ENCODE measurements around the gene SNX9.

Gene SNX9

DNA sequence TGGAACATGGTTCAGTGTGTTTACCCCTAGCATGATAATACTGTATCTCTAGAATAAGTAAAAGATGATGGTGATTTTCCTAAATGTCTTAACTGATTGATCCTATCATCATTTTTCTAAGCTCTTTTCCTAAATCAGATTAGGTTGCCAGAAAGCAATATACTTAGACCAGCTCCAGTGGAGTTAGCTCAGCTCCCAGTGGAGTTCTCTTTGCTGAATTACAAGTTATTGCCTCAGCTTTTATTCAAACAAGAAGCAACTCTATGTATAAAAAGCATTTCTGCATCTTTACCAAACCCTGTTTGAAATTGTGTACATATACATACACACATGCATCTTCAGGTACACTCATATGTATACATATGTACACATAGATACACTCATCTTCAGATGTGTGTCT lies 44.9 kb downstream of the SNX9 start:
- TF ChIP-seq, protein P1, sequence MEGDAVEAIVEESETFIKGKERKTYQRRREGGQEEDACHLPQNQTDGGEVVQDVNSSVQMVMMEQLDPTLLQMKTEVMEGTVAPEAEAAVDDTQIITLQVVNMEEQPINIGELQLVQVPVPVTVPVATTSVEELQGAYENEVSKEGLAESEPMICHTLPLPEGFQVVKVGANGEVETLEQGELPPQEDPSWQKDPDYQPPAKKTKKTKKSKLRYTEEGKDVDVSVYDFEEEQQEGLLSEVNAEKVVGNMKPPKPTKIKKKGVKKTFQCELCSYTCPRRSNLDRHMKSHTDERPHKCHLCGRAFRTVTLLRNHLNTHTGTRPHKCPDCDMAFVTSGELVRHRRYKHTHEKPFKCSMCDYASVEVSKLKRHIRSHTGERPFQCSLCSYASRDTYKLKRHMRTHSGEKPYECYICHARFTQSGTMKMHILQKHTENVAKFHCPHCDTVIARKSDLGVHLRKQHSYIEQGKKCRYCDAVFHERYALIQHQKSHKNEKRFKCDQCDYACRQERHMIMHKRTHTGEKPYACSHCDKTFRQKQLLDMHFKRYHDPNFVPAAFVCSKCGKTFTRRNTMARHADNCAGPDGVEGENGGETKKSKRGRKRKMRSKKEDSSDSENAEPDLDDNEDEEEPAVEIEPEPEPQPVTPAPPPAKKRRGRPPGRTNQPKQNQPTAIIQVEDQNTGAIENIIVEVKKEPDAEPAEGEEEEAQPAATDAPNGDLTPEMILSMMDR (IDR thresholded peaks at IDR 0.05; ENCODE audit: low read length, missing control alignments): no peak
- no peak for DNase-seq (ENCODE audit: low read depth)
- no peak overlapping the region for H3K4me3 ChIP-seq (replicated peaks; ENCODE audit: low read depth, low read length)

DNA sequence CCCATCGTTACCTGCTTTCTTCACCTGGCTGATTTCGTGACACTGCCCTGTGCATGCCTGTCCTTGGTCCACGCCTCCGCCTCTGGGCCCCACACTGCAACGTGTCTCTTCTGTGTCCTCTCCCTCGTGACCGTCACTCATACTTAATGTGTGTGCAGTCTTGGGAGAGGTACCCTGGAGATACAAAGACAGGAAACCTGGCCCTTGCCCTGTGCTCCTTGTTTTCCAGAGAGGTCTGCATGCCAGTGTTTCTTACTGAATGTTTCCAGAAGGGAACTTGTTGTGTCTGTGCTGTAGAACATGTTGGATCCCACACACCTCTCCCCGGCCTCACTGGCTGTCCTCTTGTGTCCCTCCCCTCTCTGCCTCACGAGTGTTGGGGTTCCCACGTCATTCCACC lies 45.8 kb downstream of the SNX9 start:
- TF ChIP-seq, protein P1 (IDR thresholded peaks at IDR 0.05; ENCODE audit: low read length, missing control alignments): no peak
- no peak overlapping the region for H3K4me3 ChIP-seq (replicated peaks; ENCODE audit: low read depth, low read length)
- DNase-seq (ENCODE audit: low read depth): no peak

DNA sequence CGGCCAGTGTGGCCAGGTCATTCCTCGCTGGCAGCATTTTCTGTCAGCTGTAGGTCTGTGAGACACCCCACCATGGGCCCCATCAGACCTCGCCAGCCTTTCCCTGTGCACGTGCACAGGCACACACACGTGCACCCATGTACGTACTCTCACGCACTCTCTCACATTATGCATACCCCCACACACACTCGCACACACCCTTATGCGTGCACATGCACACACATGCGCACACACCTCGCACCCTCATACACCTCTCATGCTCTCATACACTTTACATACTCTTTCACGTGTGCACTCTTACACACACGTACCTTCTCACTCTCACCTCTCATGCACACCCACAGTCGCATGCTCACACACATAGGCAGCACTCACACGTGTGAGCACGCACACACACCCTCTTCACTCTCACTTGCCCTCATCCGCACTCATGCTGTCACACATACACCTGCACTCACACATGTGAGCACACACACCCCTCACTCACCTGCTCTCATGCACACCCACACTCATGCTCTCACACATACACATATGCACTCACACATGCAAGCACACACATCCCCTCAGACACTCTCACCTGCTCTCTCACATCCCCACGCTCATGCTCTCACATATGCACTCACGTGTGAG lies 46.7 kb downstream of the SNX9 start:
- TF ChIP-seq, protein P1 (IDR thresholded peaks at IDR 0.05; ENCODE audit: low read length, missing control alignments): no peak
- DNase-seq (ENCODE audit: low read depth): no peak
- no peak overlapping the region for H3K4me3 ChIP-seq (replicated peaks; ENCODE audit: low read depth, low read length)

DNA sequence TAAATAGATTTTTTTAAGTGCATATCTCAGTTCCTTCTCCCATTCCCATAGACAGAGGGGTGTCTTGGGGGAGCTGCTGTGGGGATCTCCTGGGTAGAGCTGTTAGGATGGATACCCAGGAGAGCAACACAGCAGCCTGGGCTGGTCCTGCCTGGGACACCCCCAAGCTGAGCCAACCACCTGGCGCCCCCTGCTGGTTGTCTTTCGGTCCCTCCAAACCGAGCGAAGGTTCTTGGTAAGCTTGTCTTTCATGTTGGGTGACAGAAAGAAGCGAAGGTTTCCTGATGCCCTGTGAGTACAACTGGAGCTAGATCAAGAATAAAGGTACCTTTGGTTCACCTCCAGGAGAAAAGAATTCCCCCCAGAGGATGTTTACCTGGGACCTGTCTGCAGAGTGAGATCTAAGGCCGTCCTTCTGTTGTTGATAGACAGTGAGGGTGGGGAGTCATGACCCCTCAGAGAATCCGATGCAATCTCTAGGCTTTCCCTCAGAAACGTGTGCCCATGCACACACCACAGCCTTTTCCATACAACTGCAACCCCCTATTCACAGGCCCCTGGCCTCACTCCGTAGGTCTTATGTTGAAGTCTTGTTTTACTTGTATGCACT lies 50.8 kb downstream of the SNX9 start:
- DNase-seq (ENCODE audit: low read depth): peak; percentile 77
- TF ChIP-seq, protein P1 (IDR thresholded peaks at IDR 0.05; ENCODE audit: low read length, missing control alignments): peak; percentile 83
- no peak overlapping the region for H3K4me3 ChIP-seq (replicated peaks; ENCODE audit: low read depth, low read length)

DNA sequence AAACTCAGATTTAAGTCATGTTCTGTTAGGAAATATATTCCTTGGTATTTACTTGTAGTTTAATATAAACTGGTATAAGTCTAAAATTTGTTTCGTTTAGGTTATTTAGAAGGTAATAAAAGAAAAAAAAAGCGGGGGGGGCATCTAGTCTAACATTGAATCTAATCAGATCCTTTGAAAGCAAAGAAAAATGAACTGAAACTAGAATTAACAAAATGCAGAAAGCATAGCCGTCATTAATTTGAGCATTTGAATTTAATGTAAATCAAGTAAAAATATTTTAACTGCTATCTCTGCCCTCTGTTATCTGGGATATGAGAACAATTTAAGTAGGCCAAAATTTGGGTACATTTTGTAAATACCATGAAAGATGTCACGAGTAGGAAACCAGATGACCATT lies 54.1 kb downstream of the SNX9 start:
- TF ChIP-seq, protein P1 (IDR thresholded peaks at IDR 0.05; ENCODE audit: low read length, missing control alignments): no peak
- no peak overlapping the region for H3K4me3 ChIP-seq (replicated peaks; ENCODE audit: low read depth, low read length)
- DNase-seq (ENCODE audit: low read depth): no peak

DNA sequence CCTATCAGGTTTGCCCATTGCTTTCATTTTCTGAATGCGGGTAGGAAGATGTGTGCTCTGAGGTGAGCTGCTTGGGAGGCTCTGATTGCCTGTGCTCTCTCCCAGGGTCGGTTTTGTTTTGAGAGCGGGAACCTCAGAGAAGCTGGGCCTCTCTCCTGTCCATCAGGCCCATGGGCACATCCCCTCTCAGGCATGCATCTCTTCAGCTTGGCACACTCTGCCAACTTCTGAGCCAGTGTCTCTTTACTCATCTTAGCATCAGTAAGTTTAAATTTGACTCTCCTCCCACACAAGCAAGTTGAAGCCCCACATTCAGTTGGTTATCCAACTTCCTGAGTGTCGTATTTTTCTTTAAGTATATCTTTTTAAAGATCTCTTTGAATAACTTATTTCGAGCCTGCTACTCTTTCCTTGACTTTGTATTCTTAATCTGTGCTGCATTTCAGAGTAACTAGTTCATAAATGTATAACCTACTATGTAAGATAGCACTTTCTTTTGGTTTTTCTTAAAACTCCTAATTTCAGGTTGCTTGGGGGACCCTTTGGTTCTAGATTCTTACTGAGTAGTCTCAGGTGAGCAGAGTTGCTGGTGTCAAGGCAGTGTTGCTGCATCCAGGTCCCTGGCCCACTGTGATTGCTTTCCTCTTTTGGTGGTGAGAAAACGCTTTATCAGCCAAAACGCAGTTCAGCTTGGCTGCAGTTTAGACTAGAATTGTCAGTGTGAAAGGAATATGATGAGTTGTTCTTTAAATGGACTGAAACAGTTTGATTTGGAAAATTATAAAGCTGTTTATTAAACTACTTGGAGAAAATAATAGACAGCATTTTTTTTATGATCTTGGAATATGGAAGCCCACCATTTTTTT lies 54.8 kb downstream of the SNX9 start:
- H3K4me3 ChIP-seq (replicated peaks; ENCODE audit: low read depth, low read length): no peak overlapping the region
- TF ChIP-seq, protein P1 (IDR thresholded peaks at IDR 0.05; ENCODE audit: low read length, missing control alignments): no peak
- DNase-seq (ENCODE audit: low read depth): no peak
